ENCODE data around the gene GPS2. TPM values are rescaled to one million over a fixed set of nuclear protein-coding genes. Genes with fewer than 3 reads are reported as not detected.

GPS2 gene
- total and polyA plus RNA-seq, 2 of the 4 experiments (the other 2 are of a cell fraction): 36.2 to 50.9 TPM

DNA sequence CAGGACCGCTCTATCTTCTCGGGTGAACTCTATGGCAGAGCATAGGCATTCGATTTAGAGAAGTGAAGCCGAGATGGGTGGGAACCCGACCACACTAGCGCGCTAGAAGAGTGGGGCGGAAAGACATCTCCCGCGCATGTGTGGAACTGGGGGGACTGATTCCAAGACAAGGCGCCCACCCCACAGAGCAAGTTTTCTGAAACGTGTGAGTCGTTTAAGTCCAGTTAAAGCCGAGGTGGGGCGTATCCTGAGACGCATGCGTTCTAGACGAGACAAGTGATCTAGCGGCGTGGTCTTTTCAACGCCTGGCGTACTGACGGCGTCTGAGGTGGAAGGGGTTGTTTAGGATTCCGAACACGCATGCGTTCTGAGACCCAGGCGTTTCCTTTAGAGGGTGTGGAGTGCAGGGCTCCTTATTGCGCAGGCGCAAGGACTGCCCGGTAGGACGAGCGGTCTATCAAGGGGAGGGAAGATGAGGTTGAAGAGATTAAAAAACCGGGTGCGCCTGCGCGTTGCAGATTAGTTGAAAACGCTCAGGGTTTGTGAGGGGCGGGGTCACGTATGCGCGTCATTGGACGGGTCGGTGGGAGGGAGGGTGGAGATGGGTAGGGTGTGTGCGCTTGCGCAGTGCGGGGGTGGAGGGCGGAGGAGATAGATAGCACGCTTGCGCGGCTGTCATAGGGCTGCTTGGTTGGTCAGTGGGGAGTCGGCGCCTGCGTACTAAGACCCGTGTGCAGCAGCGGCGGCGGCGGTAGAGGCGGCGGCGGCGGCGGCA, 8.1 kb downstream of the GPS2 start, which contains the start of gene EIF5A:
Gene EIF5A (plus strand): TSS at position 718 of the 775 bp plus-strand sequence. CDS start 2,008 bp downstream, outside the sequence.
- H3K27me3 ChIP-seq (ENCODE audit: control insufficient read depth, insufficient read depth, low read length): no peaks in the 10 kb centered on the region; the same call in 1 of the 2 replicates
- ATAC-seq (ENCODE audit: low read depth) (peak; percentile 86), DNase-seq (peak; percentile 100)
- H3K4me1 ChIP-seq (ENCODE audit: control insufficient read depth, insufficient read depth, low read length): no peaks in the 10 kb centered on the region; the same call in 1 of the 2 replicates
- peak within 1 kb of the TSS; percentile 99 for H2AK9ac ChIP-seq (replicated peaks; ENCODE audit: low read depth, low read length, poor library complexity)
- peaks cover 7 to 35% of the 10 kb centered on the region in 2 experiments; a peak in 3 of 4 replicates for H3K79me1 ChIP-seq (ENCODE audit: low read depth in 1 of 2, low read length in 2 of 2)
- peak within 1 kb of the TSS; percentile 77 for H3K9ac ChIP-seq (ENCODE audit: low read depth, low read length)
- TF ChIP-seq CHD1 (IDR thresholded peaks at IDR 0.05; ENCODE audit: low read depth, low read length) (peak; percentile 62; the same call in 1 of the 2 replicates), POLR2A (IDR thresholded peaks at IDR 0.05; ENCODE audit: low read depth, low read length) (peak; percentile 69; the same call in 1 of the 2 replicates), MXI1 (IDR thresholded peaks at IDR 0.05; ENCODE audit: borderline replicate concordance, low read depth, low read length) (peak; percentile 92), CEBPB (IDR thresholded peaks at IDR 0.05; ENCODE audit: low read depth, low read length) (peak; percentile 97), MAZ (IDR thresholded peaks at IDR 0.05; ENCODE audit: borderline replicate concordance, low read depth, low read length) (peak; percentile 97), FOS (IDR thresholded peaks at IDR 0.05; ENCODE audit: low read depth, low read length) (no peak), SMC3 (IDR thresholded peaks at IDR 0.05; ENCODE audit: low read depth, low read length) (no peak)
- TF ChIP-seq, protein P1, sequence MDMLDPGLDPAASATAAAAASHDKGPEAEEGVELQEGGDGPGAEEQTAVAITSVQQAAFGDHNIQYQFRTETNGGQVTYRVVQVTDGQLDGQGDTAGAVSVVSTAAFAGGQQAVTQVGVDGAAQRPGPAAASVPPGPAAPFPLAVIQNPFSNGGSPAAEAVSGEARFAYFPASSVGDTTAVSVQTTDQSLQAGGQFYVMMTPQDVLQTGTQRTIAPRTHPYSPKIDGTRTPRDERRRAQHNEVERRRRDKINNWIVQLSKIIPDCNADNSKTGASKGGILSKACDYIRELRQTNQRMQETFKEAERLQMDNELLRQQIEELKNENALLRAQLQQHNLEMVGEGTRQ (IDR thresholded peaks at IDR 0.05; ENCODE audit: low read depth, low read length): 0 out of 2 replicates have a peak, but pooled peaks have one; percentile 2
- in situ Hi-C loops (cut with MboI; ENCODE audit: low sequenced_read_pairs): loop anchor here (10.0 kb wide), 1 partner anchor 262 kb away; the partner anchor contains the start of gene SLC16A11
- H4K20me1 ChIP-seq (ENCODE audit: insufficient read depth, low read length): peaks cover 37% of the 10 kb centered on the region
- peak within 1 kb of the TSS; percentile 78; the same call in 1 of the 2 replicates for H3K23ac ChIP-seq (ENCODE audit: low read depth, low read length)
- CTCF ChIA-PET: no interaction called here
- BruUV-seq (replicated peaks): no TSS peak
- peak within 1 kb of the TSS; percentile 45 to 91 for H4K8ac ChIP-seq (ENCODE audit: low read depth in 2 of 2, low read length in 2 of 2)
- H3K4ac ChIP-seq (ENCODE audit: low read depth, low read length): peak within 1 kb of the TSS; percentile 78
- H2BK15ac ChIP-seq (ENCODE audit: low read depth, low read length): peak within 1 kb of the TSS; percentile 4; the same call in 1 of the 3 replicates
- no peaks in the 10 kb centered on the region for H3K9me3 ChIP-seq (ENCODE audit: control insufficient read depth, insufficient read depth, low read length)
- peak within 1 kb of the TSS; percentile 57 for H3K14ac ChIP-seq (replicated peaks; ENCODE audit: low read depth, low read length)
- H2AFZ ChIP-seq (replicated peaks; ENCODE audit: low read length, poor library complexity): peak within 1 kb of the TSS; percentile 93
- H2BK5ac ChIP-seq (ENCODE audit: low read depth, low read length, poor library complexity, severe bottlenecking): peak within 1 kb of the TSS; percentile 87
- peak within 1 kb of the TSS; percentile 56; the same call in 1 of the 2 replicates for H2BK120ac ChIP-seq (ENCODE audit: low read depth, low read length)
- peak within 1 kb of the TSS; percentile 46 for H3K18ac ChIP-seq (ENCODE audit: low read depth, low read length)
- peak within 1 kb of the TSS; percentile 98 for H3K4me2 ChIP-seq (ENCODE audit: low read depth, low read length)
- peak within 1 kb of the TSS; percentile 87; the same call in 1 of the 2 replicates for H2AK5ac ChIP-seq (ENCODE audit: low read depth, low read length)
- H3K36me3 ChIP-seq (ENCODE audit: control insufficient read depth, insufficient read depth, low read length): peaks cover 16% of the 10 kb centered on the region
- H3K4me3 ChIP-seq (ENCODE audit: insufficient read depth, low read depth, low read length): peak within 1 kb of the TSS; percentile 68
- no peak within 1 kb of the TSS for H2BK20ac ChIP-seq (ENCODE audit: low read depth, low read length)
- peak within 1 kb of the TSS; percentile 76 for H3K56ac ChIP-seq (ENCODE audit: extremely low read depth, insufficient read depth, low read length)
- POLR2A ChIA-PET (ENCODE audit: unreplicated experiment): no interaction called here
- H4K5ac ChIP-seq (ENCODE audit: low read depth, low read length): peak within 1 kb of the TSS; percentile 22
- intact Hi-C loops (cut with micrococcal nuclease): no loop called here
- dilution Hi-C loops (cut with HindIII; ENCODE audit: low sequenced_read_pairs, unreplicated experiment): no loop called here
- peak within 1 kb of the TSS; percentile 74 for H3K27ac ChIP-seq (ENCODE audit: insufficient read depth, low read length)
- WGBS, 2 experiments (ENCODE audit: extremely low coverage in 2 of 2, insufficient read length in 1 of 2): 0% methylated on average over 25 of the region's 64 CpGs; no CpG with 5 or more reads in 1 of the 2 experiments
- peaks cover 9% of the 10 kb centered on the region; the same call in 1 of the 2 replicates for H3K9me1 ChIP-seq (ENCODE audit: insufficient read depth, low read length)
- peak within 1 kb of the TSS; percentile 70 for H4K91ac ChIP-seq (ENCODE audit: insufficient read depth, low read depth, low read length)

Data from IMR-90 (cell line).